Measurements from ENCODE around the gene SLC11A1.

GRCh38 chr2:218363736-218364135 lies 18.3 kb upstream of the SLC11A1 start:
- TF ChIP-seq CTCF (IDR thresholded peaks at IDR 0.05) (no peak), POLR2A (IDR thresholded peaks at IDR 0.05) (no peak)
